Measurements from ENCODE around the gene LCE2C. TPM values are rescaled to one million over a fixed set of nuclear protein-coding genes. Genes with fewer than 3 reads are reported as not detected.

The LCE2C gene
- total RNA-seq, 6 experiments from 2014 or later, result not detected

- DNase-seq, result no peak
- no peak within 1 kb of the TSS for H3K4me3 ChIP-seq
- no peaks in the 10 kb centered on the region for H3K27me3 ChIP-seq
- TF ChIP-seq POLR2A (IDR thresholded peaks at IDR 0.05), result no peak
- TF ChIP-seq CTCF (IDR thresholded peaks at IDR 0.05), result no peak
- intact Hi-C loops (cut with DNase I), result no loop called here
- no peaks in the 10 kb centered on the region for H3K4me1 ChIP-seq
- H3K36me3 ChIP-seq, result no peaks in the 10 kb centered on the region
- H3K9me3 ChIP-seq, result no peaks in the 10 kb centered on the region
- no peak for ATAC-seq
- 37% methylated on average over 4 of the region's 4 CpGs for WGBS (ENCODE audit: insufficient coverage, low coverage, low lambda C conversion rate, missing lambda C conversion rate)
- no peak within 1 kb of the TSS for H3K27ac ChIP-seq
These were observed 22.9 kb downstream of the LCE2C start, which contains the start of gene LCE2A for GRCh38 chr1:152697701-152698600. Gene LCE2A, plus strand, starts transcription at chr1:152698345. Its CDS starts 557 bp downstream, at chr1:152698902.

GRCh38 chr1:152699746-152700145 is 24.7 kb downstream of the LCE2C start:
- H3K27ac ChIP-seq, result no peak overlapping the region
- H3K27me3 ChIP-seq, result no peaks in the 10 kb centered on the region
- H3K9me3 ChIP-seq, result no peaks in the 10 kb centered on the region
- ATAC-seq, result no peak
- intact Hi-C loops (cut with DNase I), result no loop called here
- no peaks in the 10 kb centered on the region for H3K4me1 ChIP-seq
- 61% methylated on average over 4 of the region's 4 CpGs for whole genome bisulfite sequencing (ENCODE audit: insufficient coverage, low coverage, low lambda C conversion rate, missing lambda C conversion rate)
- DNase-seq, result no peak
- TF ChIP-seq CTCF (IDR thresholded peaks at IDR 0.05) (no peak), POLR2A (IDR thresholded peaks at IDR 0.05) (no peak)
- no peak overlapping the region for H3K4me3 ChIP-seq
- H3K36me3 ChIP-seq, result no peaks in the 10 kb centered on the region

DNA sequence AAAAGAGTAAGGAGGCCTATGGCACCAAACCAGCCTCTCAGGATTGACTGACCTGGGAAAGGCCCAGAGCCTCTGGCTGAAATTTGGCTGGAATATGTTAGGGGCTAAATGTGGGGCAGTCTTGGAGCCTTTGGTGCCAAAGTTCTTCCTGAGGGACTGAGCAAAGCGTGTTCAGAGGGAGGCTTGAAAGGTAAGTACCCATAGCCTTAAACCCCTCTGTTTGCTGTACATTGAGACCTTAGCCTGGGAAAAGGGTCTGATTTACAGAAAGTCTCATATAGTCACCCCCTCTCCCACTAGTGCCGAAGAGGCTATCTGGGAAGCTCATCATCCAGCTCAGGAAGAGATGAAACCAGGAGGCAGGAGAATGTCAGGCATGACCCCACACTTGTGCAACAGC is 32.8 kb downstream of the LCE2C start, which contains the start of gene LCE4A:
Gene LCE4A (plus strand): TSS at position 301 of the 400 bp plus-strand sequence. CDS start 916 bp downstream, outside the sequence.
- WGBS (ENCODE audit: insufficient coverage, low coverage, low lambda C conversion rate, missing lambda C conversion rate), result no CpG with 5 or more reads among the region's 2 CpGs
- no peak for ATAC-seq
- intact Hi-C loops (cut with DNase I), result no loop called here

DNA sequence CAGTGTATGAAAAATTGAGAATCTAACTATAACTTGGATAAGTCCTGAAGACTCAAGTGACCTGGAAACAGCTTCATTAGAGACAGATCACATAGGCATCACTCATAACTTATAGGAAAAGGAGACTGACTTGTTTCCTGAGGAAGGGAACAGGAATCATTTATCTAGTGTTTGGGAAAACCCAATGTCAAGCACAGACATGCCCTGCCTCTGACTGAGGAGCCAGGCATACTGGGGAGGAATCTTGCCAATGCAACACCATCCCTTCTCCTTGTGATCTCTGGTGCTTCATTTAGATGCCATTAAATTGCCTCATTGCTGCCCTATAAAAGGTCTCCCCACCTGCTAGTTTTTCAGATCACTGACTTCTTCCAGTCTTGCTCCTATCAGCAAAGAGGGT is 43.2 kb downstream of the LCE2C start:
- intact Hi-C loops (cut with DNase I), result no loop called here
- DNase-seq (no peak), ATAC-seq (no peak)
- no peak for TF ChIP-seq CTCF (IDR thresholded peaks at IDR 0.05)
- no peak for TF ChIP-seq POLR2A (IDR thresholded peaks at IDR 0.05)
- no peaks in the 10 kb centered on the region for H3K27me3 ChIP-seq
- H3K9me3 ChIP-seq, result no peaks in the 10 kb centered on the region
- no peak overlapping the region for H3K27ac ChIP-seq
- H3K4me3 ChIP-seq, result no peak overlapping the region
- no peaks in the 10 kb centered on the region for H3K36me3 ChIP-seq
- no peaks in the 10 kb centered on the region for H3K4me1 ChIP-seq

More for the DNA sequence above, 32.8 kb downstream of the LCE2C start, which contains the start of gene LCE4A:
- H3K4me1 ChIP-seq, result no peaks in the 10 kb centered on the region
- TF ChIP-seq CTCF (IDR thresholded peaks at IDR 0.05), result no peak
- TF ChIP-seq POLR2A (IDR thresholded peaks at IDR 0.05), result no peak
- no peaks in the 10 kb centered on the region for H3K27me3 ChIP-seq
- no peak within 1 kb of the TSS for H3K4me3 ChIP-seq
- no peak for DNase-seq
- H3K9me3 ChIP-seq, result no peaks in the 10 kb centered on the region
- no peak within 1 kb of the TSS for H3K27ac ChIP-seq
- H3K36me3 ChIP-seq, result no peaks in the 10 kb centered on the region
